CD4-positive, alpha-beta T cell treated with Interferon alpha-2 for 1 hour (primary cell): ENCODE results near the gene SLC2A9.
"Not testable (repeated sequence)": the region's sequence is repeated elsewhere in the genome, so short reads cannot be mapped to it uniquely, and the experiment has no call there.

Experiments used
- DNase-seq, 2 donors: peaks; one replicate each; pipeline ENCODE4 v3.0.0-alpha.2; 2020 to 2022

SLC2A9 gene

GRCh38 chr4:9808077-9808476, 213.2 kb downstream of the SLC2A9 start:
- DNase-seq: no peak

GRCh38 chr4:9804918-9805317, 216.4 kb downstream of the SLC2A9 start:
- no peak for DNase-seq

- no peak for DNase-seq
Measured at GRCh38 chr4:9800848-9801247, 220.4 kb downstream of the SLC2A9 start.

GRCh38 chr4:9796641-9797040, 224.7 kb downstream of the SLC2A9 start:
- DNase-seq: not testable (repeated sequence)

GRCh38 chr4:9792381-9792780, 228.9 kb downstream of the SLC2A9 start:
- DNase-seq: no peak

GRCh38 chr4:9785891-9786290, 235.4 kb downstream of the SLC2A9 start:
- DNase-seq: not testable (repeated sequence)

- DNase-seq: no peak
Measured at GRCh38 chr4:9782136-9782436, 239.2 kb downstream of the SLC2A9 start.

- no peak for DNase-seq
Measured at GRCh38 chr4:9781343-9782135, 239.8 kb downstream of the SLC2A9 start, which contains the start of gene DRD5. DRD5 (plus strand) TSS chr4:9781634; CDS start chr4:9782030, 396 bp downstream.
